ENCODE results near the gene HERC2.

Gene HERC2

DNA sequence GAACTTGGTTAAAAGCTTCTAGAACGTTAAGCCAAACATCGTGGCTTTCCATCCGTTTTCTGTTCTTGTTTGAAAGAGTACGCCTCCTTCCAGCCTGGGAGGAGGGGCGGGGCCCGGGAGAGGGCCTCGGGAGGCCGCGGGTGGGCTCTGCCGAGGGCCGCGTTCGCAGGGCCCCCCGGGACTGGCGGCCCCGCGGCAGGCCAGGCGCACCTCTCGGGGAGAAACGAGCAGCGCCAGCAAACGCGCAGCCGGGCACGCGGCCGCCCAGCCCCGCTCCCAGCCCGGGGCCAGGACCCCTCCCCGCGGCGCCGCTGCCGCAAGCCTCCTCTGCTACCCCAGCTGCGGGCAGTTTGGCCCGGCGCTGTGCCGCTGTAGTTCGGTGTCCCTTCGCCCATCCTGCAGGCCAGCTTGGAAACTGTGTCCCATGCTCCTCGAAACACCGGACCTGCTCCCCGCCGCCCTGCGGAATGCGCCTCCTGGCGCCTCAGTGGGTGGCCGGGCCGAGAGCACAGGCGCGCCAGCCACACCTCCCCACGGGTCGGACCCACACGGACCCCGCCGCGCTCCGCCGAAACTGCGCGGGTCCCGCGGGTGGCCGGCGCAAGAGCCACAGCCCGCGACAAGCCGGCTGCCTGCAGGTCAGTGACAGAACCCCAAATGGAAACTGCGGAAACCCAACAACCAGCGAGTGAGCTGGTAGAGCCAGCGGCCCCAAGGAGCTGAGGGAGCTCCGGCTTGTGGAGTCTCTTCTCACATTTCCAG, 225.1 kb downstream of the HERC2 start:
- no peak for DNase-seq (ENCODE audit: low read depth)

DNA sequence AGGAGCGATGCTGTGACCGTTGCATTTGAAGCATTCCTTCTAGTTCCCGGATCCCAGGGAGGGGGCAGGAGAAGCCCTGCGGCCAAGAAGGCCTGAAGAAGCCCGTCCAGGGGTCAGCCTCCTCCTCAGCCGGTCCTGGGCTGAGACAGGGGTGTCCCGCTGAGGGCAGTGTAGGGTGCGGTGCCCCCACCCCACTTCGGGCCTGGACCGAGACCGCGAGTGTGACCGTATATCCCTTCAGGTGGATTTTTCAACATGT, 225.6 kb downstream of the HERC2 start:
- DNase-seq (ENCODE audit: low read depth), result no peak

DNA sequence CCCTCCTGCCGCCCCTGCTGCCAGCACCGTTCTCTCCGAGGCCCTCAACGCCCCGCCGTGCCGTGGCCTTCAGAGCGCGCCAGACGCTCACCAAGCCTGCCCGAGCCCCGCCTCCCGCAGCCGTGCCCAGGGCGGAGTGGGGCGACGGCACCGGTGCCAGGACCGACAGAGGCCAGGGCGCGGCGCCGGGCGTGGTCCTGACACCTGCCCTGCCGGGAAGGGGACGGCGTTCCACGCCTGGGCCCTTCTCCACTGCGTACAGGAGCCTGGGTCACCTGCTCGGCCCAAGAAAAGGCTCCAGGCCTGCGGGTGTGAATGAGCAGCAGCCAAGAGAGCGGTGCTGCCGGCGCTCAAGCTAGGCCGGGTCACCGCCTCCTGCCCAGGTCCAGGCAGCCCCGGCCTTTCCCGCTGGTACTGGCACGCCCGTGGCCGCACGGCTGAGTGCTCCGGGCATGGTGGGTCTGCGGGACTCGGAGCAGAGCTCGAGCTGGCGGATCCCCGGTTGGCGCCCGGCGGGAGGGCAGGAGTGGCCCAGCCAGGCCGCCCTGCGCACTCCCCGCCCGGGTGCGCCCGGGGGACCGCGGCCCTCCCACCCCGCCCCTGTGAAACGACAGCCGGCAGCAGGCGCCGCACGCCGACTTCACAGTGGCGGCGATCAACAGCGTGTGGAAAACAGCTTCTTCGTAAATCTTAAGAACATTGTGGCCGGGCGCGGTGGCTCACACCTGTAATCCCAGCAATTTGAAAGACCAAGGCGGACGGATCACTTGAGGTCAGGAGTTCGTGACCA, 227.1 kb downstream of the HERC2 start:
- no peak for DNase-seq (ENCODE audit: low read depth)

DNA sequence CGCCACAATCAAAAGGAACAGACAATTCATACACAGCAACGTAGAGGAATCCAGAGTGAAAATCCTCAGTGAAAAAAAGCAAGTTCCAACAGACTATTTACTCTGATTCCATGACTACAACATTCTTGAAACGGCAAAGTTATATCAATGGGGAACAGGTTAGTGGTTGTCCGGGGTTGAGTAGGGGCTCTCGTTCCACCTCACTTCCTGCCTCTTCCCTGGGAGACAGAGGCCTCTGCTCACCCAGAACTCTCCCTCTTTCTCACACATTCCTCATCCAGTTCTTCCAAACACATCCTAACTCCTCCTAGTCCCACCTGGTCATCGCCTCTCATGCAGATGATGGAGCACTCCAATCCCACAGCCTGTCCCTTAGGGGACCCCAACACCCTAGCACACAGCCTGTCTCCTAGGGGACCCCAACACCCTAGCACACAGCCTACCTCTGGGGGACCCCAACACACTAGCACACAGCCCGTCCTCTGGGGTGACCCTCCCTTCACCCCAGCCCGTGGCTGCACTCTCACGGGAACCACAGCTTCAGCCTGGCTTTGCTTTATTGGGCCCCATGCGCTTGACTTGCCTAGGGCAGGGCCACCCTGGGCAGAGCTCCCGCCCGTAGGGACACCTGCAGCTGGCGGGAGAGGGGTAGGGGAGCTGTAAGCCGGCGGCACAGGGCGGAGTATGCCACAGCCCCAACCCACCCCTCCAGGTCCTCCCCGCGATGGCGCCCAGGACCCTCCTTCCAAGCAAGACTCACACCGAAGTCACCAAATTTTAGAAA, 228.0 kb downstream of the HERC2 start:
- DNase-seq (ENCODE audit: low read depth), result no peak

DNA sequence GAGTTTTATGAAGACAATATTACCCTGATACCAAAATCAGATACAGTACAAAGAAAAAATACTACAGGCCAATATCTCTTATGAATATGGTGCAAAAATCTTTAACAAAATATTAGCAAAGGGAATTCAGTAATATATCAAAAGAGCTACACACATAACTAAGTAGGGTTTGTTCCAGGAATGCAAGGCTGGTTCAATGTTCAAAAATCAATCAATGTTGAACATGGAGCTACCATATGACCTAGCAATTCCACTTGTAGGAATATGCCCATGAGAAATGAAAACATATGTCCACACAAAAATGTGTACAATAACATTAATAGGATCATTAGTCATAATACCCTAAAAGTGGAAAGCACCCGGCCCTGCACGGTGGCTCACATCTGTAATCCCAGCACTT, 230.7 kb downstream of the HERC2 start:
- no peak for DNase-seq (ENCODE audit: low read depth)

DNA sequence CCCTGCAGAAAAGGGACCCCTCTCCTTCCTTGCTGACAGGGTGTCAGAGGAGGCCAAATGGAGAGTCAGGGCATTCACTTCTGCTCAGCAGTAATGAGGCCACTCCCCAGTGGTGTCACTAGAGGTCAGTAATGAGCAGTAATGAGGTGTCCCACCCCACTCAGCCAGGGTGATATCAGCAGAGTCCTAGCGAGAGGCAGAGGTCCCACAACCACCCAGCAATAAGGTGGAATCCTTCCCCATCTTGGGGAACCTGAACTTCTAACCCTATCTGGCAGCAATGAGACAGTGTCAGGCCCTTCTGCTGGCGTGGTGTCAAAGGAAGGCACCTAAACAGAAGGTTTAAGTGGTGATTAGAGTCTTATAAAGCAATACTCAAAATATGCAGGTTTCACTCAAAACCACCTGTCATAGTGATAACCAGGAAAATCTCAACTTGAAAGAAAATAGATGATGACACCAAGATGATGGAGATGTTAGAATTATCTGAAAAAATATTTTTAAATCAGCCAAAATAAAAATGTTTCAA, 235.7 kb downstream of the HERC2 start:
- DNase-seq (ENCODE audit: low read depth), result no peak

DNA sequence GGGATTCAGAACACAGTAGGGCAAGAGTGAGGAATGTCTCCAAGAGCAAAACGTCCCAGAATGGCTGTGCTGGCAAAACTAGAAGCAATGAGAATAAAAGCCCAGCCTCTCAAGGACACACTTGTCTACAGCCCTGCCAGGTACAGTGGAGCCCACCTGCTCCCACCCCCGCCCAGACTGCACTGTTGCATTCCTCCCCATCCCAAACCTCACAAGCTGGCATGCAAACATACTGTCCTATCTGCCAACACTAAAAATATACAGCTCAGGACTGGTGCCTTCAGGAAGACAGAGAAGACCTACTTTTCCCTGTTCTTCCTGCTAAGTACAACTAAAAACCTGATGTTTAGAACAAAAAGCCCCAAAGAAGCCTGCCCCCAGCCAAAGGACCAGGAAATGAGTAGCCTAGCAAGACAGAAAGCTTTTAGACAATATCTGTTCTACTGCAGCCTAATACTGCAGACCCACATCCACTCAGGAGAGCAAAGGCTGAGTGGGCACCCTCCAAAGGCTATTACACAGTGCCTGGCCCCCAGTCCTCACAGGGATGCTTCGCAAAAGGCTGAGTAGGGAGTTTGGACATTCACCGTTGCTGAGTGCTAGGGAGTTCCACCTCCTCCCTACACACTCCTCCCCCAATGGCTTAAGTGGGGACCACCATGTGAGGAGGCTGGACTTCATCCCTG, 236.3 kb downstream of the HERC2 start:
- no peak for DNase-seq (ENCODE audit: low read depth)

DNA sequence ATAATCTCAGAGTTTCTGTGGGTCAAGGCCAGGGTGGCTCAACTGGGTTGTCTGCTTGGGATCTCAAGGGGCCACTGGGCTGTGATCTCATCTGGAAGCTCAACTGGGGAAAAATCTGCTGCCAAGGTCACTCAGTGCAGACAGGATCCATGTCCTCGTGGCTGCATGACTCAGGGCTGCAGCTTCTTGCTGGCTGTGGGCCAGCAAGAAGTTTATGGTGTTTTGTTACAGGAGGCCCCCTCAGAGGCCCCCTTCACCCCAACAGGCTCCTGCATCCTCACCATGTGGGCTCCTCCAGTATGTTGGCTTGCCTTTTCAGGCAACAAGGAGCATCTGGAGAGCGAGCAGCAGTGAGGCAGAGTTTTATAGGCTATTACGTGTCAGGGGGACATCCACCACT, 237.4 kb downstream of the HERC2 start:
- no peak for DNase-seq (ENCODE audit: low read depth)

DNA sequence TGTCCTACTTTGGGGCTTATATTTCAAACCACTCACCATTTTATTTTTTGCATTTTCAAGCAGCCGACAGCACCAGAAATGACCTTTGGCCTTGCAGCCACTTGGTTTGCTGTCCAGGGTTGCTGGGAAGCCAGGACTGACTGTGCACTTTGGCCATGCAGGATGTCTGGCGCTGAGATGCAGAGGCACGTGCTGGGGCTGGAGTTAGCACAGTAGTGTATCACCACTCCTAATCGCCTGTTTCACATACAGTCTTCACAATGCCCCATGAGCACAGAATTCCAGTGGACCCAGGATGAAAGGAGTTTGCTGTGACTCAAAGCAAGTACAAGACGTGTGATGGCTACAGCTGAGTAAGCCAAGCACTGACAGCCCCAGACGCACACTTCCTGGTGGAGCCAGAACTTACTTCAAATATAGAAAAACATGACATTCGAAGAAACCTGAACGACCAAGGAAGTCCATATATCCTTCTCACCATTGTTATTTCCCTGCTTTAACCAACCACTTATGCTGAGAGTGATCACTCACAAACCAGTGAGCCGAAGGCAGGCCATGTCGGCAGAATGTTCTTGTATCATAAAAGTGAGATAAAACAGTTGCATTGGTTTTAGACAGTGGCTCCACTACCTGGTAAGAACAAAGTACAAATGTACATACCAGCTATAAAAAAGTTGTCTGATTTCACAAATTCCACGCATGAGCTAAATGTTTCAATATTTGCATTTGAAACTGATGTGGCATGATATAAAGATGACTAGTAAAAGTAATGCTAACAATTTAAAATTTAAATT, 238.9 kb downstream of the HERC2 start:
- no peak for DNase-seq (ENCODE audit: low read depth)

DNA sequence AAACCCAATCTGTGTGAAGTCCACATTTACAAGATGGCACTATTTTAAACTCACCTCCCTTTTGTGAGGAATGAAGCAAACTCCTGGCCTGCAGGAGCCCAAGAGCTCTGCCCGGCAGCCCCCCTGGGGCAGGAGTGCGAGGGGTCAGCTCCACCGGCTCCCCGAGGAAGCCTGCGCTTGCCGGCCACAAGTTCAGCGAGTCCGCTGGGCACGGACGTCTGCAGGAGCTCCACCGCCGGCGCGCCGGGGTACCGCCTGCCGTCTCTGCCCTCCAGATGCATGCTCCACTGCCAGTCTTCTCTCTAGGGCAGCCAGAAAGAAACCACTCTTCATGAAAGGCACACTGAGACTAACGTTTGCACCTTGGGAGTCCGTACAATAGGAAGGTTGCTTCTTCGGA, 240.4 kb downstream of the HERC2 start:
- DNase-seq (ENCODE audit: low read depth), result no peak

DNA sequence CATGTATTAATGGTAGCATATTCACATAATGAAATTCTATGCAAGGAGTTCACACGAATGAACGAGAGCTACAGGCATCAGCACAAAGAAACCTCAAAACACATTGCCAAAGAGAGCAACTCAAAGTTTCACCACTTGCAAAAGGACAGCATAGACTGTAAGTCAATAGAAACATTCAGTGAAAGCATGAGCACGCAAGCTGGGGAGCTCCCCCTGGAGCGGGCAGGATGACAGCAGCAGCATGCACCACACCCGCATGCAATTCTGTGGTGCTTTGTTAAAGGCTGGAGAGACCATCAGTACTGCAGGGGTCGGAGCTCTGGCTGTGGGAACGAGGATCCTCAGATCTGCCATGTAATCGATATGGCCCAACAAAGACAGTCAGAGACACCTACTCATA, 241.6 kb downstream of the HERC2 start:
- no peak for DNase-seq (ENCODE audit: low read depth)

DNA sequence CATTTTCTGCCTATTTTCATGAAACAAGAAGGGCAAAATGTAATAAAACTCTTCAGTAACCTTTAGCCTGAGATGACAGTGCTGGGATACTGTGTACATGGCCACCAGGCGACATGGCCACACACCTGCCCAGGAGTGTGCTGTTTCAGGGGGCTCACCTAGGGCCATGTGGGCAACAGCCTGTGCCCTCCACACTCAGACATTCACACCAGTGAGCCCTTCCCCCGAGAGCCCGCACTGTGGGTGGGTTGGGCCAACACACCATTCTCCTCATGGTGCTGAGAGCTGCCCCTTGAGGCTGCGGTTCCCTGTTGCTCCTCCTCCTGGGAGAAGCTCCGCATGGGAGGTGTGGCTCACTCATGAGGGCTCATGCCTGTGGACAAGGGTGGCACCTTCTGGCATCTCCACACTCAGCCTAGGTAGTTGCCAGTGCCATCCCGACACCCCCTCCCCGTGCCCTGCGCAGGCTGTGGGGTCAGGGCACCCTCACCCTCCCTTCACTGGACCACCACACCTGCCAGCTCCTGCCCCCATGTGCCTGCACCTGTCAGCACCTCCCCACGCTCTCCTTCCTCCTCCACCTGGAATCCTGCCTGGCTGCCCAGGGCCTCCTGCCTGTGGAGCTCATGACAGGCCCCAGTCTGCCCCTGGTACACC, 242.5 kb downstream of the HERC2 start:
- no peak for DNase-seq (ENCODE audit: low read depth)

DNA sequence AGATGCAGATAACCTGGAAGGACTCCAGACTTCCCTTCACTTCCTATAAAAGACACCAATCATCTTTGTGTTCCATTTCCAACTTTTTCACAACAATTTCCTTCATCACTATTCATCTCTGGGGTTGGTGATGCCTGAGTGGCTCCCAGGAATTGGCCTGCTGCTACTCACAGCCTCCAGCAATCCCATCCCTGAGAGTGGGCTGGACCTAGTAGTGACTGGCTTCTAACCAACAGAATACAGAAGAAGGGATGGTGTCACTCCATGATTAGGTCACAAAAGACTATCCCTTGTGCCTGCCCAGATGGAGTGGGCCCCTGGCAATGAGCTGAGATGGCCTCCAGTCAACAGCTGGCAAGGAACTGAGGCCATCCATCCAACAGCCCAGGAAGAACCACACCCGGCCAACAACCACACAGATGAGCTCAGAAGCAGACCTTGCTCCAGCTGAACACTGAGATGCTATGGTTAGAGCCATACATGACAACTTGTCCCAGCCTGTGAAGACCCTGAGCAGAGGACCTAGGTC, 243.7 kb downstream of the HERC2 start:
- no peak for DNase-seq (ENCODE audit: low read depth)

DNA sequence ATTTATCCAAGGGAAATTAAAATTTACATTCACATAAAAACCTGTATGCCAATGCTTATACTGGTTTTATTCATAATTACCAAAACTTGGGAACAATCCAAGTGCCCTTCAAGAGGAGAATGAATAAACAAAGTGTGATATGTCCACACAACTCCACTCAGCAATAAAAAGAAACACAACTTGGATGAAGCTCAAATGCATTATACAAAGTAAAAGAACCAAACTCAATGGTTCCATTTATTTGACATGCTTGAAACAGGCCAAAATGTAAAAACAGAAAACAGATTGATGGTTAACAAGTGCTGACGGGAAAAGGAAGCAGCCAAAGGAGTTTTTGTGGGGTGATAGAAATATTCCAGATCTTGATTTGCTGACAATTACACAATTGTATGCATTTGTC, 246.4 kb downstream of the HERC2 start:
- DNase-seq (ENCODE audit: low read depth), result no peak

DNA sequence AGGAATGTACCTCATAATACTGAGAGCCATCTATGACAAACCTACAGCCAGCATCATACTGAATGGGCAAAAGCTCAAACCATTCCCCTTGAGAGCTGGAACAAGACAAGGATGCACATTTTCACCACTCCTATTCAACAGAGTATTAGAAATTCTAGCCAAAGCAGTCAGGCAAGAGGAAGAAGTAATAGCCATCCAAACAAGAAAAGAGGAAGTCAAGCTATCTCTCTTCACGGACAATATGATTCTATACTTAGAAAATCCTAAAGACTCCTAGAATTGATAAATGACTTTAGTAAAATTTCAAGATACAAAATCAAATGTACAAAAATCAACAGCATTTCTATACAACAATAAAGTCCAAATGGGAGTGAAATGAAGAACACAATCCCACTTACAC, 253.0 kb downstream of the HERC2 start:
- DNase-seq (ENCODE audit: low read depth), result no peak

DNA sequence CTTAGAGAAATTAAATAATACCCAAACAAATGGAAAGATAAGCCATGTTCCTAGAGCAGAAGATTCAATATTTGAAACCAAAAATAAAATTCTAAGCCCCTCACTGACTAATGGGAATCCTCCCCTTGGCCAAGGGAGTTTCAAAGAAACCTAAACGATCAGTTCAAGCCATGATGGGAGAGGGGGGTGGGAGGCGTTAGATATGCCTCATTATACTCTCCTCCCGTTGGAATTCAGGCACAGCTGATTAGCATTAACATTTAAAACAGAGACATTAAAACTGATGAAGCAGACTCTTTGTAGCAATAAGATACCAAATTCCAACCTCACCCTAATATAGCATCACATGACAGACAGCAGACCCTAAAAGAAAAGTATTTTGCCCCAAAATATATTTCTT, 255.7 kb downstream of the HERC2 start:
- no peak for DNase-seq (ENCODE audit: low read depth)
